Activated CD8-positive, alpha-beta memory T cell treated with anti-CD3 and anti-CD28 coated beads, Interleukin-2, amount 50 U/mL, for 4 hours (primary cell): ENCODE results near the gene WDR86.

ENCODE experiments used
- DNase-seq: peaks from one replicate; pipeline ENCODE4 v3.0.0-alpha.2; 2020

WDR86 gene, protein sequence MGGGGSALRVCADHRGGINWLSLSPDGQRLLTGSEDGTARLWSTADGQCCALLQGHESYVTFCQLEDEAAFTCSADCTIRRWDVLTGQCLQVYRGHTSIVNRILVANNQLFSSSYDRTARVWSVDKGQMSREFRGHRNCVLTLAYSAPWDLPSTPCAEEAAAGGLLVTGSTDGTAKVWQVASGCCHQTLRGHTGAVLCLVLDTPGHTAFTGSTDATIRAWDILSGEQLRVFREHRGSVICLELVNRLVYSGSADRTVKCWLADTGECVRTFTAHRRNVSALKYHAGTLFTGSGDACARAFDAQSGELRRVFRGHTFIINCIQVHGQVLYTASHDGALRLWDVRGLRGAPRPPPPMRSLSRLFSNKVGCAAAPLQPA

DNA sequence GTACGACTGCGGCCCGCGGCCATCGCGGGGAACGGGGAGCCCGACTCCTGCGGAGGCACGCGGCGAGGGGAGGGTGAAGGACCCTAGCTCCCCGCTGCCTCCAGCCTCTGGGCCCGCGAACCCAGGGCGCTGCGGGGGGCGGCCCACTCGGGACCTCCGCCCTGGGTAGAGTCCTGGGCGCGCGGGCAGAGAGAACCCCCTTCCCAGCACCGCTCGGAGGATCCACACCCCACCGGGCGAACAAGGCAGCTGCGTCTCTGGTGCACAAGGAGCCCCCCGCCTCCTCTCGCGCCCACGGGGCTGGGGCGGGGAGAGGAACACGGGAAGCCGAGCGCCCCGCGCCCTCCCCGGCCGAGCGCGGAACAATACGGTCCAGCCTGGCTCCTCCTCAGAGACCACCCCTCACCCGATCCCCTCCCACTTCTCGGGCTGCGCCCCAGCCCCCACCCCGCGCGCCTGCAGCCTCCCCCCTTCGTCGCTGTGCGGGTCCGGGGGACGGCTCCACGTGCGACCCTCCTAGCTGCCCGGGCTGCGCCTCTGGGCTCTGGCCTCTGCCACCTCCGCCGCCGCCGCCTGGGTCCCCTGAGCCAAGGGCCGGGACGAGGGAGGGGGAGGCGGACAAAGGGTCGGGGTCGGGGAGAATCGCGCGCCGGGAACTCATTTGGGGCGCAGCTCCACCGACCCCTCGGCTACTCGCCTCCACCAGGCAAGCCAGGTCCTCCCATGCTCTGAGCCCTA, at the start of gene WDR86:
TSS of gene WDR86 (minus strand) at position 372 of the 738 bp plus-strand sequence. CDS start 449 bp downstream, outside the sequence.
- peak; percentile 36 for DNase-seq

DNA sequence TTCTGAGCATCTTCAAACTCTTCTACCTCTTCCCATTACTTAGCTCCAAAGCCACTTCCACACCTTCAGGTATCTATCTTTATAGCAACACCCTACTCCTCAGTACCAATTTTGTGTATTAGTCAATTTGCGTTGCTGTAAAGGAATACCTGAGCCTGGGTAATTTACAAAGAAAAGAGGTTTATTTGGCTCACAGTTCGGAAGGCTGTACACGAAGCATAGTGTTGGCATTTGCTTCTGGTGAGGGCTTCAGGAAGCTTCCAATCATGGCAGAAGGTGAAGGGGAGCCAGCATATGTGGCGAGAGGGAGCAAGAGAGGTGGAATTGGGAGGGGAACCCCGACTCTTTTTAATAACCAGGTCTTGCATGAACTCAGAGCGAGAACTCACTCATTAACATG, 47.7 kb upstream of the WDR86 start:
- DNase-seq: no peak

DNA sequence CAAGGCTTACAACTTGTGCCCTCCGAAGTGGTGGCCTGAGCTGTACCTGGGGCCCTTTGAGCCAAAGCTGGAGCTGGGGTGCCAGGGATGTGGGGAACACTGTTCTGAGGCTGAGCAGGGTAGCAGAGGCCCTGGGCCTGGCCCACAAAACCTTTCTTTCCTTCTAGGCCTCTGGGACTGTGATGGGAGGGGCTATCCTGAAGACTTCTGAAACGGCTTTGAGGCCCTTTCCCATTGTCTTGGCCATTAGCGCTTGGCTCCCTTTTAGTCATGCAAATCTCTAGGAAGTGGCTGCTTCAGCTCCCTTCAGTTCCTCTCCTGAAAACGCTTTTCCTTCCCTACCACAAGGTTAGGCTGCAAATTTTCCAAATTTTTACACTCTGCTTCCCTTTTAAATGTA, 46.9 kb upstream of the WDR86 start:
- DNase-seq: no peak

DNA sequence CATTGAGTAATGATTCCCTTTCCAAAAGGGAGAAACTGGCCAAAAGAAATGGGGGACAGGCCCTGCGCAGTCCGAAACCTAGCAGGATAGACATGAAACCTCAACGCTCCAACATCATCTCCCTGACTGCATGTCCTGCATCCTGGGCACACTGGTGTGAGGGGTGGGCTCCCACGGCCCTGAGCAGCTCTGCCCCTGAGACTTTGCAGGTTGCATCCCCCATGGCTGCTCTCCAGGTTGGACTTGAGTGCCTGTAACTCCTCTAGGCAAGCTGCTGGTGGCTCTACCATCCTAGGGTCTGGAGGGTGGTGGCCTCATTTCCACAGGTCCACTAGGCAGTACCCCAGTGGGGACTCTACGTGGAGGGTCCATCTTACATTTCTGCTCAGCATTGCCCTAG, 46.4 kb upstream of the WDR86 start:
- DNase-seq: no peak

DNA sequence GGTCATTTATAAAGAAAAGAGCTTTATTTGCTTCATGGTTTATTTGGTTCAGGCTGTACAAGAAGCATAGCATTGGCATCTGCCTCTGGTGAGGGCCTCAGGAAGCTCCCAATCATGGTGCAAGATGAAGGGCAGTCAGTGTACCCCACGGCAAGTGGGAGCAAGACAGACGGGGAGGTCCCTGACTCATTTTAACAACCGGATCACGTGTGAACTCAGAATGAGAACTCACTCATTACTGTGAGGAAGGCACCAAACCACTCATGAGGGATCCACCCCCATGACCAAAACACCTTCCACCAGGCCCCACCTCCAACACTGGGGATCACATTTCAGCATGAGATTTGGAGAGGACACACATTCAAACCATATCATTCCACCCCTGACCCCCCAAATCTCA, 45.9 kb upstream of the WDR86 start:
- no peak for DNase-seq

DNA sequence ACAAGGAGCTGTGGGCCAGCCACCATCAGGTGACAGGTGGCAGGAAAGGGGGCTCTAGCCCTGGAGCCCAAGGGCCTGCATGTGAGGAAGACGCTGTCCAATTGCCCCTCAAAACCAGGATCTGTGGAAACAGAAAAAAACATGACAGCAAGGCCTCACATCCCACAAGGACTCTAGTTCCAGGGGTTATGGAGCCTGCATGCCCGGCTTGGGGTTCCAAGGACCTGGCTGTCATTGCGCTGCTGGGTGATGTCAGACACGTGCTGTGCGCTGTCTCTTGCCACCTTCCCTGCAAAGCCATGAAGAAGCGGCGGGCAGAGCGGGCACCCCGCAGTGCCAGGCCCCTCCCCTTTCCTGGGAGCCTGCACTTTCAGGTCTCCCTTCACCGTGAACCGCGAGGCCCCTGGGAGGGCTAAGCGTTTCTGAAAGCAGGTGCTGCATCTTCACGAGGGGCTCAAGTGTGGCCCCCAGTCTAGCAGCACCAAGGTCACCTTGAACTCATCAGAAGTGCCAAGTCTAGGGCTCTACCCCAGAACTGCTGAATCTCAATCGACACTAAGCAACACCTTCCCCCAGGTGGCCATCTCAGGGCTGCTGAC, 45.2 kb upstream of the WDR86 start:
- no peak for DNase-seq

DNA sequence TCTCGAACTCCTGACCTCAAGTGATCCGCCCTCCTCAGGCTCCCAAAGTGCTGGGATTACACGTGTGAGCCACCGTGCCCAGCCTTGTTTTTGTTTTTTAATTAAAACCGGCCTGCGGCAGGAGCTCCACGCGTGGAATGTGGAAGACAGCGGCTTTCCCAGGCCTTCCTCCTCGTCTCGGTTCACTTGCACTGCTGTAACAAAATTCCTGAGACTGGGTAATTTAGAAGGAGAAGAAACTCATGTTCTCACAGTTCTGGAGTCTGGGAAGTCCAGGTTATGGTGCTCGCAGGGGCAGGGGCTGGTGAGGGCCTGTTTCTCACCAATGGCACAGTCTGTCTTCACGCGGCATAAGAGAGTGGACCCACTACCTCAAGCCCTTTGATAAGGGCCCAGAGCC, 44.5 kb upstream of the WDR86 start:
- no peak for DNase-seq

DNA sequence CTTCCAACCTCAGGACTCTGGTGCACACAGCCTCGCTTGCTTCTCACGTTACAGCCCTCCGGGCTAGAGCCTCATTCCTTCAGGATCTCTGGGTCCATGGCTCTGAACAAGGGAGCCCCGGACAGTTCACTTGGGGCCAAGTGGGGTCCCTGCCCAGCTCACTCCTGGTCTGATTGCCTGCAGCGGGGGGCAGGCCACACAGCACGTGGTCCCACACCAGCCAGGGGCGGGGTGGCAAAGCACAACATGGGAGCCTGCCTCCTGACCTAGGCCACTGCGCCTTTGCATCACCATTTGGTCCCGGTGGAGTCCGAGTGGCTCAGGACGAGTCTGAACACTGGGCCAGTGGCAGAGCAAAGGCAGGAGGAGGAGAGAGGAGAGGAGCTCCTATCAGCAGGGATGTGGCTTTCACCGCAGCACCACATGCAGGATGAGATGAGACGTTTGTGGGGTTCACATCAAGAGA, 43.5 kb upstream of the WDR86 start:
- no peak for DNase-seq

DNA sequence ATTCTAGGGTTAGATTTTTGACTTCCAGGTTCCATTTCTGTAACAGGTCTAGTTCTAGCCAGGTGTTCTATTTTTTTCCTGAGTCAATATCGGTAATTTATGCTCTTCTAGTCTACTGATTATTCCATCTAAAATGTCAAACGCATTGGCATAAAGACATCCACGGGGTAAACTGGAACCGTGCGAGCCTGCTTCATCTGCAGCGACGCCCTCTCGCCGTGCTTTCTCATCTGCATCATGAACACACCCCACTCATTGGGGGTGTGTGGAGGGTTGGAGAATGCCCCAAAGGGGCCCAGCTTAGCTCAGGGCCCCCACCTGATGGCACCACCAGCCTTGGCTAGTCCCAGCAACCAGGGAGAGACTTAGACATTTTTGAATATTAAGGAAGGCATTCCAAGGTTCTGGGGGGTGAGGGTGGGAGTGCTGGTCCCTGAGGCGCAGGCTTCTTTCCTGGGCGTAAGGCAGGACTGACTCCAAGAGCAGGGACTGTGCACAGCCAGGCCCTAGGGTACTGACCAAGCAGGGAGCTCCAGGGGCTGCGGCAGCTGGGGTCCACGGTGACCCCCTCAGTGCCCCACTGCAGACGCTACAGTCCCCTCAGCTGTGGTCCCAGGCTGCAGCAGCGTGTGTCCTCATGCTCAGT, 43.0 kb upstream of the WDR86 start:
- no peak for DNase-seq

DNA sequence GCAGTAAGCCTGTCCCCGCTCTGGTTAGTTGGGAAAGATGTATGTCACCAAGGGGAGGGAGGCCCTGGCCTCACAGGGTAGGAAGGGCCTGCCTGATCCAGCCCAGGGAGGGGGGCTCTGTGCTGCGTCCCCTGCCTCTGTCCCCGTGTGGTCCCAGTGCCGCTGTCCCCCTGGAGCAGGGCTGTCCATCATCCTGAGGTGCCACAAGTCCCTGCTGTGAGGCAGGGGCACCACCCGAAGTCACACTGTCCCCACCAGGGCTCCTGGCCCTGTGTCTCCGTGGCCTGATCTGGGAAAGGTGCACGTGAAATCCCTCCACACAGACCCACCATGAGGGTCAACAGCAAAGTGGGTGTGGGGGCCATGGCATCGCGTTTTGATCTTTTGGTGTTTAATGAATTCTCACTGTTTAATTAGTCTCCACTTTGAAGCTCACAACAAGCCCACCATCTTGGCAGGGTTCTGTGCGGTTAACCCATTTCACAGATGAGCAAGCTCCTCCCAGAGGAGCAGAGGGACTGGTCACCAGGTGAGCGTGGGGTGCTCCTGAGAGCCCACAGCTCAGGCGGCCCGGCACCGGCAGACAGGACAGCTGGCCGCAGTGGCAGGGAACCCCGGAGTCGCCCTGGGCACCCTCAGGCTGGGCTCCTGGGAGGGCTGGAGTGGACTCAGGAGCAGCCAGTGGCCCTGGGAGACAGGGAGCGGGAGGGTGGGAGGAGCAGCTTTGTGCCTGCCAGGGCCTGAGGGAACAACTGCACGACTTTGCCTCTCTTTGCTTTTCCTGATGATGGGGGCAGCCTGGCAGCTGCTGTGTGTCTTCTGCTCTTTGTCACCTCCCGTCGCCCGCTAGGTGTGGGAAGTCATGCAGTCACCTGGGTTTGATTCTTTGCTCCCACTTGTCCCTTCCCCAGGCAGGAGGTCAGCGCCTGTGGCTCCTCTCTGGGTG, 42.1 kb upstream of the WDR86 start:
- DNase-seq: no peak

DNA sequence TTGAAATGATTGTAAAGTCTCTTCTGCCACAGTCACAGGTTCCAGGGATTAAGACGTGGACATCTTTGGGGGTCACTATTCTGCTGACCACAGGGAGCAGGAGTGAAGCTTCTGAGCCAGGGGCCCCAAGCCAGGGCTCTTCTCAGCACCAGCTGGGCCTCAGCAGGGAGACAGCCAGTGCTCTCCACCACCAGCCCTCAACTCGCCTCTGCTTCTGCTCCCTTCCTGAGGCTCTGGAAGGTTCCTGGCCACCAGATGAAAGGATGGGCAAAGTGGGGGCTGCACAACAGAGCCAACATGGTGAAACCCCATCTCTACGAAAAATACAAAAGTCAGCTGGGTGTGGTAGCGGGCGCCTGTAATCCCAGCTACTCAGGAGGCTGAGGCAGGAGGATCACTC, 41.3 kb upstream of the WDR86 start:
- no peak for DNase-seq

DNA sequence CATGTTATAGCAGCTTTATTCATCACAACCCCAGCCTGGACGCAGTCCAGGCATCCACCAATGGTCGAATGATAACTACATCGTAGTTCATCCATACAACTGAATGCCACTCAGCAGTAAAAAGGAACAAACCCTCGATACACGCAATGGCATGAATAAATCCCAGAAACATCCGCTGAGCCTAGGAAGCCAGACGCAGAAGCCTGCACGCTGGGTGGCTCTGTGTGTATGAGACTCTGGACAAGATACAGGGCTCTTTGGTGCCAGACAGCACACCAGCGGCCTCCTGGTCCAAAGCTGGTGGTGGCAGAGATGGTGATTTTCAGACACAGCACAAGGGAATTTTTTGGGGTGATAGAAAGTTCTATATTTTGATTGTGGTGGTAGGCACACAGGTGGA, 40.2 kb upstream of the WDR86 start:
- no peak for DNase-seq

DNA sequence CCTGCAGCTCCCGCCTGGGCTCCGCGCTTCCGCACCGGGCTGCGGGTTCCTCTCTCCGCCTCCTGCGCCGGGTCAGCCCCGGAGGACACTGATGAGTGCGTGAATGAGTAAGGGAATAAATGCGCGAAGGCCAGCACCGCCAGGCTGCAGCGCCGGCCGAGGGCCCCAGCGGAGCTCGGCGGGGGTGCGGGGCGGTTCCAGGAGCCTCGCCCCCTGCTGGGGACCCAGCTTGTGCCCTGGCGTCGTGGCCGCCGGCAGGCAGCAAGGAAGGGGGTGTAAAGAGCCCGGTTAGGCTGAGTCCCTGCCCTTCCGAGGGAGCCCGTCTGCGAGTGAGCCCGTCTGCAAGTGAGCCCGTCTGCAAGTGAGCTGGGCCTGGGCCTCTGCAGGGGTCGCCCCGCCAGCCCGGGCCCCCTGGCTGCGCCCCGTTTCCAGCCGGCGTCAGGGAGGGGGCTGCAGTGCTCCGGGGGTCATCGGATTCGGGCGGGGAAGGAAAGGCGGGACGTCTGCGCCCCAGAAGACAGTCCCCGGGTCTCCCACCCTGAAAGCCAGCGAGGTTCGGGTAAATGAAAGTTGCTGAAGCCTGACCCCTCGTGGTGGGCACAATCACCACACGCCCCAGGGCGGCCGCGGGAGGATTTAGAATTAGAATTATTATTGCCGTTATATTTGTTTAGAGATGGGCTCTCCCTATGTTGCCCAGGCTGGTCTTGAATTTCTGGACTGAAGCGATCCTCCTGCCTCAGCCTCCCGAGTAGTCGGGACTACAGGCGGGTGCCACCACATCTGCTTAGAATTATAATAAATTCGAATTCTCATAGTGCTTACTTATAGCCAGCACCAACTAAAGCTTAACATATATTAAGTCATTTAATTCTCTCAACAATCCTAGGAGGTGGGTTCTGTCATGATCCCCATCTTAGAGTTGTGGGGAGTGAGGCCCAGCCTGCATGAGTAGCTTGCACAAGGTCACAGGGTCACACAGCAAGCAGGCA, 38.7 kb upstream of the WDR86 start:
- DNase-seq: peak; percentile 78

DNA sequence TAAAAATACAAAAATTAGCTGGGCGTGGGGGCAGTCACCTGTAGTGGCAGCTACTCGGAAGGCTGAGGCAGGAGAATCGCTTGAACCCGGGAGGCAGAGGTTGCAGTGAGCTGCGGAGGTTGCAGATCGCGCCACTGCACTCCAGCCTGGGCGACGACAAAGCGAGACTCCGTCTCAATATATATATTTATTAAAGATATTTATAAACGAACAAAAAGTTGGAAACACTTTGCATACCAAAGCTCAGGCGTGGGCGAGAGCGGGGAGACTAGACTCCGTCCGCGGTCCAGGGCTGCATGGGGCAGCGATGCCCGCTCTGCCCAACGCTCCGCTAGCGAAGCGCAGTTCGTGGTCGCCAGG, 38.0 kb upstream of the WDR86 start:
- DNase-seq: no peak

DNA sequence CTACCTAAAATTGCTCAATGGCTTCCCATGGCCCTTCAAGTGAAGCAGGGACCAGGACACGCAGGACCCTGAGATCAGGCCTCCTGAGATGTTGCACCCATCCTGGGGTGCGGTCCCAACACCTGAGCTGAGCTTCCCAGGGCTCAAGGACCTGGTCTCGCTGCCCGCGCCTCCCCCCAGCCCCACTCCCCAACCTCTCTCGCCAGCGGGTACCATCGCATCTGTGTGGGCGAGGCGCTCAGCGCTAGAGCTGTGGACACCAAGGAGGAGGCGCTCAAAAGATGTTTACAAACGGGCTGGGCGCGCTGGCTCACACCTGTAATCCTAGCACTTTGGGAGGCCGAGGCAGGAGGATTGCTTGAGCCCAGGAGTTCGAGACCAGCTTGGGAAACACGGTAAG, 37.5 kb upstream of the WDR86 start:
- DNase-seq: no peak

DNA sequence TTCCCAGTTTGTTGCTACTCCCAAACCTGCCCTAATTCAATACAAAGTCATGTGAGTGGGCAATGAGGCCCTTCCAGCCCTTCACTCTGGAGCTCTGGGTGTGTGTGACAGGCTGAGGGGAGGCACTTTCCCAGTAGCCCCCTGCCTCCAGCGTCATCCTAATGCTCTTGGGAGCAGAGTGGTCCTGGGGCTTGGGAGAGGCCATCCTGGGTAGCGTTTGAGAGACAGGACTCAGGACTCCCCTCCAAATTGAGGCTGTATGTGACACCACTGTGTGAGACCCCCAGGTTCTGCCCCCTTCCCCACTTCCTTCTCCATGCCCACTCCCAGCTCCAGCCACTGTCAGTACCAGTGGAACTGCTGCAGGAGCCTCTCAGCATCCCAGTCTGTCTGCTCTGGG, 36.6 kb upstream of the WDR86 start:
- no peak for DNase-seq

DNA sequence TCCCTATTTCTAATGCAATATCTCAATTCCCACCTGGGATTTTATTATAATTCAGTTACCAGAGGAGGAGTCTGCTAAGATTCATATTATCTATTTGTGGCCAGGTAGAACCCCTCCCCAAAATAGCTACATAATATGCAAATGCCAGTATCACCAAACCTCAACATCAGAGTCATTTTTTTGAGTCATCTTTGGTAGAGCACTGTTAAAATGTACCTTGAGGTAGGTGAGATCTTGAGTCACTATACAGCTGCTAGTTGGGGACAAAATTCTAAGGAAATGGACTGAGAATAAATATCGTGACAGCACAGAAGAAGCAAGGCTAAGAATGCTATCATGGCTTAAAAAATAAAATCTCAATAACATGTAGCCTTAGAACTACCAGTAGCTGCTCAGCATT, 34.8 kb upstream of the WDR86 start:
- DNase-seq: no peak

DNA sequence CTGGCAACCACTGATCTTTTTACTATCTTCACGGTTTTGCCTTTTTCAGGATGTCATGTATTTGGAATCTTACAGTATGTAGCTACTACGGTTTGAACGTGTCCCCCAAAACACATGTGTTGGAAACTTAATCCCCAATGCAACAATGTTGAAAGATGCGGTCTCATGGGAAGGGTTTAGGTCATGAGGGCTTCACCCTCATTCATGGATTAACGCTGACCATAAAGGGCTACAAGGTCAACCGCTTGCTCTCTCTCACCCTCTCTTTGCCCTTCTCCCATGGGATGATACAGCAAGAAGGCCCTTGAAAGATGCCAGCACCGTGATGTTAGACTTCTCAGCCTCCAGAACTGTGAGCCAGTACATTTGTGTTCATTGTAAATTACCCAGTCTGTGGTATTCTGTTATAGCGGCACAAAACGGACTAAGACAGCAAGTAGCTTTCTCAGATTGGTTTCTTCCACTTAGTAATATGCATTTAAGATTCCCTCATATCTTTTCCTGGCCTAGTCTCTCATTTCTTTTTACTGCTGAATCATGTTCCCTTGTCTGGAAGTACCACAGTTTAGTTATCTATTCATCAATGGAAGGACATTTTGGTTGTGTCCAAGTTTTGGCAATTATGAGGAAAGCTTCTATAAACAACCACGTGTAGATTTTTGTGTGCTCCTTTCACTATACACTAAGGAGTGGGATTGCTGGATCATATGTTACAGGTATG, 33.1 kb upstream of the WDR86 start:
- DNase-seq: no peak

DNA sequence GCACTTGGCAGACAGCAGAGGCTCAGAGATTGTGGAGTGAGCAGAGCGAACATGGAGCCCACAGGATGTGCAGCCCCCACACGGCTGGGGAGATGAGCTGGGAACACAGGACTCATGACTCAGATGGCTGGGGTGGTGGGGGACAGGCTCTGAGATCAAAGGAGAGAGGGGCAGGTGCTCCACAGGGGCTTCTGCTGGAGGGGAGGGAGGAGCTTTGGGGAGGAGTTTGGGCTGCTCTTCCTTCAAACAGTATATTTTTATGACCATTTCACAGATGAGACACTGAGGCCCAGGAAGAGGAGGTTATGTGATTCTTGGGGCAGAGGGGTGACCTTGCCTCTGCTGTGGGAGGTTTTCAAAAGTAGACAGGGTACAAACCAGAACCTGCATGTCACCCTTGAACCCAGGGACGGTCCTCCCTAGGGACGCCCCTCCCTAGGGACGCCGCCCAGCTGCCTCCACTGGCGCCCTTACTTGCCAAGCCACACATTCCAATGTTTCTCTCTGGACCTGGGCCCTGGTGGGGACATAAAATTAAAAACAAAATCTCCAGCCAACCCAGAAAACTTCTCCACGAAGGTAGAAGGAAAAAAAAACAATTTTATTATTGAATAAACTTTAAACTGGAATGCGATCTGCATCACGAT, 31.1 kb upstream of the WDR86 start:
- DNase-seq: peak; percentile 44
